Esophagus muscularis mucosa (tissue), 4 donors: Measurements from ENCODE around the gene COL26A1. TPM values are rescaled to one million over a fixed set of nuclear protein-coding genes. Genes with fewer than 3 reads are reported as not detected.

ENCODE experiments used
- DNase-seq: peaks from one replicate; pipeline ENCODE4 v3.0.0-alpha.2; 2017; ENCODE audit errors: extremely low spot score
- H3K27ac ChIP-seq, 4 donors: fragments of 200-600 bp; sonication (generic); replicated peaks in 1 of 4; 1 replicate in 3 of 4; 2 replicates in 1 of 4; pipeline ENCODE4 v1.5.1; 2016 to 2019; ENCODE audit warnings: mild to moderate bottlenecking in 1 of 4
- H3K27me3 ChIP-seq, 4 donors: fragments of 200-600 bp; sonication (generic); one replicate each; pipeline versions ENCODE4 v1.5.1 to v1.6.0; 2016 to 2019
- H3K36me3 ChIP-seq, 4 donors: fragments of 200-600 bp; sonication (generic); one replicate each; pipeline ENCODE4 v1.5.1; 2016 to 2019
- H3K4me1 ChIP-seq, 4 donors: fragments of 200-600 bp; sonication (generic); one replicate each; pipeline ENCODE4 v1.5.1; 2016 to 2019
- H3K4me3 ChIP-seq, 4 donors: fragments of 200-600 bp; sonication (generic); 1 replicate in 2 of 4; 2 replicates in 2 of 4; pipeline ENCODE4 v1.5.1; 2016 to 2019; ENCODE audit warnings: mild to moderate bottlenecking in 4 of 4, moderate library complexity in 1 of 4
- H3K9me3 ChIP-seq, 4 donors: fragments of 200-600 bp; sonication (generic); 1 replicate in 3 of 4; 2 replicates in 1 of 4; pipeline ENCODE4 v1.5.1; 2016 to 2019
- CTCF ChIP-seq, 3 experiments: fragments of 200-600 bp in 2 of 3; fragments of 450-650 bp in 1 of 3; sonication (generic) in 2 of 3; IDR thresholded peaks; one replicate each; pipeline ENCODE4 v1.5.1; 2017 to 2019; ENCODE audit warnings: antibody characterized with exemption in 3 of 3, mild to moderate bottlenecking in 2 of 3, moderate library complexity in 1 of 3
- EP300 ChIP-seq: sonication (generic); formaldehyde crosslinking; IDR thresholded peaks from one replicate; pipeline ENCODE4 v1.6.1; 2017; ENCODE audit warnings: antibody characterized with exemption
- POLR2A ChIP-seq: fragments of 450-650 bp; IDR thresholded peaks from one replicate; pipeline ENCODE4 v1.6.1; 2017; ENCODE audit warnings: antibody characterized with exemption, moderate library complexity, mild to moderate bottlenecking, low read depth
- POLR2AphosphoS5 ChIP-seq, 2 donors: sonication (generic); formaldehyde crosslinking; IDR thresholded peaks; one replicate each; pipeline ENCODE4 v1.6.1; 2017; ENCODE audit warnings: antibody characterized with exemption in 2 of 2
- WGBS: methylation state at CpG from one replicate; pipeline ENCODE4 v1.1.5; 2018; 5-methylcytosine and 5-hydroxymethylcytosine counted together
- intact Hi-C: fragments of 100-400 bp; cut with DNase I; formaldehyde crosslinking; loops from one replicate; pipeline ENCODE4 v1.15.1; 2023
- total RNA-seq, 4 donors: library from RNA; depleted of rRNA; stranded (reverse); fragments of >200 nt; gene quantifications; one replicate each; pipeline versions ENCODE4 v1.1.0 to v1.2.1, GENCODE V29; 2016

The COL26A1 gene
- total RNA-seq, 4 donors from 2014 or later: not detected

- intact Hi-C loops: no loop called here
- 56% methylated on average over 1 of the region's 1 CpG for WGBS
- H3K27ac ChIP-seq: no peak overlapping the region
- H3K36me3 ChIP-seq: no peaks in the 10 kb centered on the region
- TF ChIP-seq EP300 (no peak), POLR2AphosphoS5 (IDR thresholded peaks at IDR 0.05) (no peak), CTCF (IDR thresholded peaks at IDR 0.05) (no peak), POLR2A (no peak)
- H3K4me3 ChIP-seq: no peak overlapping the region
- peaks cover 0 to 6% (median 0%) of the 10 kb centered on the region in 4 donors for H3K9me3 ChIP-seq
- H3K27me3 ChIP-seq: peaks cover 0 to 4% (median 0%) of the 10 kb centered on the region in 4 donors
- H3K4me1 ChIP-seq: no peaks in the 10 kb centered on the region
- DNase-seq: no peak
Measured at GRCh38 chr7:101596898-101597297, 234.2 kb downstream of the COL26A1 start.

GRCh38 chr7:101597941-101598340 lies 235.3 kb downstream of the COL26A1 start:
- Histone ChIP-seq H3K4me1 (peaks cover 4 to 8% (median 6%) of the 10 kb centered on the region in 4 donors), H3K36me3 (no peaks in the 10 kb centered on the region), H3K27me3 (peaks cover 0 to 14% (median 0%) of the 10 kb centered on the region in 4 donors), H3K27ac (no peak overlapping the region), H3K4me3 (no peak overlapping the region), H3K9me3 (peaks cover 0 to 6% (median 0%) of the 10 kb centered on the region in 4 donors)
- intact Hi-C loops: no loop called here
- no peak for DNase-seq
- 78% methylated on average over 3 of the region's 6 CpGs for WGBS
- TF ChIP-seq CTCF (IDR thresholded peaks at IDR 0.05) (no peak), EP300 (no peak), POLR2A (no peak), POLR2AphosphoS5 (IDR thresholded peaks at IDR 0.05) (no peak)

- peaks cover 4 to 8% (median 6%) of the 10 kb centered on the region in 4 donors for H3K4me1 ChIP-seq
- H3K27me3 ChIP-seq: peaks cover 0 to 15% (median 0%) of the 10 kb centered on the region in 4 donors
- no peak for DNase-seq
- H3K9me3 ChIP-seq: peaks cover 0 to 6% (median 0%) of the 10 kb centered on the region in 4 donors
- no peaks in the 10 kb centered on the region for H3K36me3 ChIP-seq
- H3K27ac ChIP-seq: no peak overlapping the region
- H3K4me3 ChIP-seq: no peak overlapping the region
- 81% methylated on average over 18 of the region's 18 CpGs for WGBS
- intact Hi-C loops: no loop called here
- TF ChIP-seq POLR2AphosphoS5 (IDR thresholded peaks at IDR 0.05) (no peak), EP300 (no peak), POLR2A (no peak), CTCF (IDR thresholded peaks at IDR 0.05) (no peak)
Measured at GRCh38 chr7:101598422-101598985, 235.8 kb downstream of the COL26A1 start.

- no peak for DNase-seq
- TF ChIP-seq POLR2AphosphoS5 (IDR thresholded peaks at IDR 0.05) (no peak), EP300 (no peak), POLR2A (no peak), CTCF (IDR thresholded peaks at IDR 0.05) (no peak)
- Histone ChIP-seq H3K27me3 (peaks cover 0 to 15% (median 0%) of the 10 kb centered on the region in 4 donors), H3K4me1 (peaks cover 4 to 8% (median 6%) of the 10 kb centered on the region in 4 donors), H3K9me3 (peaks cover 0 to 6% (median 0%) of the 10 kb centered on the region in 4 donors), H3K27ac (no peak overlapping the region), H3K4me3 (no peak overlapping the region), H3K36me3 (no peaks in the 10 kb centered on the region)
- intact Hi-C loops: no loop called here
- 81% methylated on average over 3 of the region's 16 CpGs for WGBS
Measured at GRCh38 chr7:101598986-101599771, 236.5 kb downstream of the COL26A1 start.
